GM12878 (cell line): ENCODE measurements around the gene WNT3A. TPM values are rescaled to one million over a fixed set of nuclear protein-coding genes. Genes with fewer than 3 reads are reported as not detected.
A peak's percentile ranks its signal among the peaks of the same experiment; 100 is the strongest.

Experiments used
- ASH2L ChIP-seq: fragments of 300-600, 200-600 bp; sonication (generic); IDR thresholded peaks from 2 replicates; pipeline ENCODE4 v1.6.1; 2017; ENCODE audit warnings: low read depth, mild to moderate bottlenecking, borderline replicate concordance
- BMI1 ChIP-seq: fragments of 450-650 bp; IDR thresholded peaks from 2 replicates; pipeline ENCODE4 v1.6.1; 2016; ENCODE audit warnings: mild to moderate bottlenecking, moderate library complexity, borderline replicate concordance
- CEBPZ ChIP-seq: fragments of 150-350 bp; IDR thresholded peaks from 2 replicates; pipeline ENCODE4 v1.6.1; 2016; ENCODE audit warnings: low read depth, low read length
- CHD2 ChIP-seq: IDR thresholded peaks from 2 replicates; pipeline ENCODE4 v1.6.1; 2011; ENCODE audit warnings: low read depth, low read length, improper control_type of control experiment, borderline replicate concordance
- CREB1 ChIP-seq: IDR thresholded peaks from 2 replicates; pipeline ENCODE4 v1.6.1; 2012; ENCODE audit warnings: low read depth, mild to moderate bottlenecking, inconsistent platforms
- E2F4 ChIP-seq: IDR thresholded peaks from 2 replicates; pipeline ENCODE4 v1.6.1; 2012; ENCODE audit warnings: low read depth, low read length, improper control_type of control experiment
- GABPA ChIP-seq: IDR thresholded peaks from 2 replicates; pipeline ENCODE4 v1.6.1; 2014; ENCODE audit warnings: antibody characterized with exemption, low read depth, mild to moderate bottlenecking, inconsistent platforms
- IKZF1 ChIP-seq: fragments of 450-650 bp; conservative IDR thresholded peaks from 2 replicates; pipeline ENCODE4 v1.6.1; 2017; ENCODE audit warnings: antibody characterized with exemption, mild to moderate bottlenecking
- NRF1 ChIP-seq: conservative IDR thresholded peaks from 2 replicates; pipeline ENCODE4 v1.6.1; 2011; ENCODE audit warnings: mild to moderate bottlenecking, low read depth, low read length, improper control_type of control experiment
- POLR2A ChIP-seq: IDR thresholded peaks from 2 replicates; pipeline ENCODE4 v1.6.1; 2011; ENCODE audit warnings: low read depth, mild to moderate bottlenecking, low read length
- POU2F2 ChIP-seq: IDR thresholded peaks from 3 replicates; pipeline ENCODE4 v1.6.1; 2011; ENCODE audit warnings: low read depth, mild to moderate bottlenecking, low read length, borderline replicate concordance
- RCOR1 ChIP-seq: conservative IDR thresholded peaks from 2 replicates; pipeline ENCODE4 v1.6.1; 2012; ENCODE audit warnings: low read depth, low read length, improper control_type of control experiment
- SREBF2 ChIP-seq: IDR thresholded peaks from 2 replicates; pipeline ENCODE4 v1.6.1; 2012; ENCODE audit warnings: mild to moderate bottlenecking, low read length
- SUPT20H ChIP-seq: IDR thresholded peaks from 2 replicates; pipeline ENCODE4 v1.6.1; 2011; ENCODE audit warnings: low read depth, mild to moderate bottlenecking, low read length, moderate library complexity, borderline replicate concordance; ENCODE audit not compliant: control insufficient read depth
- YY1 ChIP-seq: IDR thresholded peaks from 2 replicates; pipeline ENCODE4 v1.6.1; 2011; ENCODE audit warnings: low read depth, mild to moderate bottlenecking, low read length
- ZNF274 ChIP-seq: IDR thresholded peaks from one replicate; pipeline ENCODE4 v1.8.0; 2011; ENCODE audit not compliant: insufficient read length, insufficient read depth
- polyA plus RNA-seq, 11 experiments: library from polyadenylated mRNA; depleted of rRNA in 4 of 11; unstranded in 6 of 11; stranded (reverse) in 5 of 11; fragments of >200 nt; fragmentation: Nextera tagmentation in 4 of 11; fragmentation: Illumina TruSeq in 1 of 11; extraction: Ambion mirVana in 4 of 11; extraction: Trizol in 1 of 11; gene quantifications; 1 replicate in 1 of 11; 2 replicates in 10 of 11; pipeline versions ENCODE4 v1.2.1 to v1.2.3, GENCODE V29; 2011 to 2016; ENCODE audit warnings: inconsistent platforms in 2 of 11, missing spikeins in 2 of 11, low read depth in 1 of 11
- total RNA-seq, 4 experiments: library from RNA; depleted of rRNA in 3 of 4; stranded (reverse); fragments of >200 nt in 3 of 4; fragmentation: Illumina TruSeq in 1 of 4; extraction: Trizol in 1 of 4; gene quantifications; 2 replicates each; pipeline versions ENCODE4 v1.2.1 to v1.2.3, GENCODE V29; 2013 to 2021
- TF ChIP-seq, protein P1 (sequence below): IDR thresholded peaks from 2 replicates; pipeline ENCODE4 v1.6.1; 2012; ENCODE audit warnings: low read depth, low read length, improper control_type of control experiment
- TF ChIP-seq, protein P2 (sequence below): fragments of 450-650 bp; IDR thresholded peaks from 2 replicates; pipeline ENCODE4 v1.6.1; 2017; ENCODE audit warnings: low read depth, mild to moderate bottlenecking, moderate library complexity
- TF ChIP-seq, protein P3 (sequence below): IDR thresholded peaks from 2 replicates; pipeline ENCODE4 v1.6.1; 2012; ENCODE audit warnings: low read depth, low read length, improper control_type of control experiment

Gene WNT3A
- total and polyA plus RNA-seq, 10 of the 15 experiments (the other 5 are each of a cell fraction or from before 2014, with no cell fraction given) = 0.16 TPM; not detected in 9

DNA sequence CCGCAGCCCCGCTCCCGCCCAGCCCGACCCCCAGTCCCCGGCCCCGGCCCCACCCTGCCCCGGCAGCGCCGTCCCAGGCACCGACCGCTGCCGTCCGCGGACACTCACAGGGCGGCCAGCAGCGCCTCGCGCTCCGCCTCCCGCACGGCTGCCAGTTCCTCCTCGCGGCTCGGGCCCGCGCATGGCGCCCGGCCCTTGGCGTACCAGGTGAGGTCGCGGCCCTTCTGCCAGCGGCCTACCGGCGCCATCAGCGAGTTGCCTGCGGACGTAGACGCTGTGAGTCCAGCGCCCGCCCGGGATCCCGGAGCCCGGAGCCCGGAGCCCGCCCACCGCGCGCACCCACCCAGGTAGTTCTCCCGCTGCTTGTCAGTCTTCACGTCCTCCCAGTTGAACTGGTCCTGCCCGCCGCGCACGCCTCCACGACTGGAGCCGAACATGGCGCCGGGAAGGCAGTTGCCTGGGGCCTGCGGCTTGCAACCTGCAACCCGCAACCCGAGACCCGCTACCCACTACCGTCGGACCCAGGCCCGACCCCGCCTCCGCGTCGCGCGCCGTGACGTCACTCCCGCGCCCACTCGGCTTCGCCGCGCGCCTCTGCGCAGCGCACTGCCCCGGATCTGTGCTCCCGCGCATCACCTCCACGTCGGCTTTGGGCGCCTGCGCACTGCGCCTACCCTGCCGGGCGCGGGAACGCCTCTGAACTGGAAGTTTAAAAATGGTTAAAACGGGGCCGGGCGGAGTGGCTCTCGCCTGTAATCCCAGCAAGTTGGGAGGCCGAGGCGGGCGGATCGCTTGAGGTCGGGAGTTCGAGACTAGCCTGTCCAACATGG is 96.2 kb downstream of the WNT3A start, which contains the start of gene C1orf35 (continued):
- TF ChIP-seq CEBPZ (no peak), CREB1 (peak; percentile 99), E2F4 (peak; percentile 95), POLR2A (peak; percentile 80), RCOR1 (no peak), POU2F2 (no peak), NRF1 (peak; percentile 99), SREBF2 (no peak), BMI1 (no peak), ASH2L (peak; percentile 92; the same call in 1 of the 2 replicates), YY1 (peak; percentile 55; the same call in 1 of the 2 replicates), ZNF274 (no peak), SUPT20H (no peak), CHD2 (peak; percentile 35; the same call in 1 of the 2 replicates), GABPA (no peak), IKZF1 (peak; percentile 98)
- TF ChIP-seq, protein P1, sequence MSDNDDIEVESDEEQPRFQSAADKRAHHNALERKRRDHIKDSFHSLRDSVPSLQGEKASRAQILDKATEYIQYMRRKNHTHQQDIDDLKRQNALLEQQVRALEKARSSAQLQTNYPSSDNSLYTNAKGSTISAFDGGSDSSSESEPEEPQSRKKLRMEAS = peak; percentile 51; the same call in 1 of the 2 replicates
- TF ChIP-seq, protein P2, sequence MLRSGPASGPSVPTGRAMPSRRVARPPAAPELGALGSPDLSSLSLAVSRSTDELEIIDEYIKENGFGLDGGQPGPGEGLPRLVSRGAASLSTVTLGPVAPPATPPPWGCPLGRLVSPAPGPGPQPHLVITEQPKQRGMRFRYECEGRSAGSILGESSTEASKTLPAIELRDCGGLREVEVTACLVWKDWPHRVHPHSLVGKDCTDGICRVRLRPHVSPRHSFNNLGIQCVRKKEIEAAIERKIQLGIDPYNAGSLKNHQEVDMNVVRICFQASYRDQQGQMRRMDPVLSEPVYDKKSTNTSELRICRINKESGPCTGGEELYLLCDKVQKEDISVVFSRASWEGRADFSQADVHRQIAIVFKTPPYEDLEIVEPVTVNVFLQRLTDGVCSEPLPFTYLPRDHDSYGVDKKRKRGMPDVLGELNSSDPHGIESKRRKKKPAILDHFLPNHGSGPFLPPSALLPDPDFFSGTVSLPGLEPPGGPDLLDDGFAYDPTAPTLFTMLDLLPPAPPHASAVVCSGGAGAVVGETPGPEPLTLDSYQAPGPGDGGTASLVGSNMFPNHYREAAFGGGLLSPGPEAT = peak; percentile 54; the same call in 1 of the 2 replicates
- TF ChIP-seq, protein P3, sequence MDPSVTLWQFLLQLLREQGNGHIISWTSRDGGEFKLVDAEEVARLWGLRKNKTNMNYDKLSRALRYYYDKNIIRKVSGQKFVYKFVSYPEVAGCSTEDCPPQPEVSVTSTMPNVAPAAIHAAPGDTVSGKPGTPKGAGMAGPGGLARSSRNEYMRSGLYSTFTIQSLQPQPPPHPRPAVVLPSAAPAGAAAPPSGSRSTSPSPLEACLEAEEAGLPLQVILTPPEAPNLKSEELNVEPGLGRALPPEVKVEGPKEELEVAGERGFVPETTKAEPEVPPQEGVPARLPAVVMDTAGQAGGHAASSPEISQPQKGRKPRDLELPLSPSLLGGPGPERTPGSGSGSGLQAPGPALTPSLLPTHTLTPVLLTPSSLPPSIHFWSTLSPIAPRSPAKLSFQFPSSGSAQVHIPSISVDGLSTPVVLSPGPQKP = no peak
